GM12864 (cell line): ENCODE data around the gene FAM118A.

Experiments used
- DNase-seq: peaks from one replicate; pipeline ENCODE4 v3.0.0-alpha.2; 2011; ENCODE audit warnings: low read depth
- H3K4me3 ChIP-seq: 2 replicates; pipeline ENCODE4 v1.5.1; 2011; ENCODE audit warnings: mild to moderate bottlenecking, low read depth, low read length, control low read depth
- TF ChIP-seq, protein P1 (sequence below): IDR thresholded peaks from 2 replicates; pipeline ENCODE4 v1.5.1; 2011; ENCODE audit warnings: low read depth, mild to moderate bottlenecking, moderate library complexity, low read length, control low read depth, inconsistent platforms; ENCODE audit errors: missing control alignments

FAM118A gene

DNA sequence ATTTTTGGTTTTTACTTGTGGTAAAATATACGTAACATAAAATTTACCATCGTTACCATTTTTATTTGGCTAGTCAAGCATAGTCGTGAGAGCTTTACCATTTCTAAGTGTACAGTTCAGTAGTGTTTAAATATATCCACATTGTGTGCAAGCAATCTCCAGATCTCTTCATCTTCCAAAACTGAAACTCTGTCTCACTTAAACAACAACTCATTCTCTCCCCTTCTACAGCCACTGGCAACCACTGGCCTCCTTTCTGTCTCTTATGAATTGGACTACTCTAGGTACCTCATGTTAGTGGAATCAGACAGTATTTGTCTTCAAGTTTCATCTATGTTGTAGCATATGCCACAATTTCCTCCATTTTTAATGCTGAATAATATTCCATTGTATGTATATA lies 66.3 kb downstream of the FAM118A start:
- H3K4me3 ChIP-seq = no peak overlapping the region
- DNase-seq = peak; percentile 27
- TF ChIP-seq, protein P1, sequence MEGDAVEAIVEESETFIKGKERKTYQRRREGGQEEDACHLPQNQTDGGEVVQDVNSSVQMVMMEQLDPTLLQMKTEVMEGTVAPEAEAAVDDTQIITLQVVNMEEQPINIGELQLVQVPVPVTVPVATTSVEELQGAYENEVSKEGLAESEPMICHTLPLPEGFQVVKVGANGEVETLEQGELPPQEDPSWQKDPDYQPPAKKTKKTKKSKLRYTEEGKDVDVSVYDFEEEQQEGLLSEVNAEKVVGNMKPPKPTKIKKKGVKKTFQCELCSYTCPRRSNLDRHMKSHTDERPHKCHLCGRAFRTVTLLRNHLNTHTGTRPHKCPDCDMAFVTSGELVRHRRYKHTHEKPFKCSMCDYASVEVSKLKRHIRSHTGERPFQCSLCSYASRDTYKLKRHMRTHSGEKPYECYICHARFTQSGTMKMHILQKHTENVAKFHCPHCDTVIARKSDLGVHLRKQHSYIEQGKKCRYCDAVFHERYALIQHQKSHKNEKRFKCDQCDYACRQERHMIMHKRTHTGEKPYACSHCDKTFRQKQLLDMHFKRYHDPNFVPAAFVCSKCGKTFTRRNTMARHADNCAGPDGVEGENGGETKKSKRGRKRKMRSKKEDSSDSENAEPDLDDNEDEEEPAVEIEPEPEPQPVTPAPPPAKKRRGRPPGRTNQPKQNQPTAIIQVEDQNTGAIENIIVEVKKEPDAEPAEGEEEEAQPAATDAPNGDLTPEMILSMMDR = no peak

- no peak for DNase-seq
- H3K4me3 ChIP-seq = no peak overlapping the region
- TF ChIP-seq, protein P1 = no peak
These were observed 67.0 kb downstream of the FAM118A start for GRCh38 chr22:45376703-45377102.

- H3K4me3 ChIP-seq = no peak overlapping the region
- TF ChIP-seq, protein P1 = no peak
- DNase-seq = no peak
These were observed 71.6 kb downstream of the FAM118A start for GRCh38 chr22:45381348-45381747.

GRCh38 chr22:45389546-45389945 lies 79.8 kb downstream of the FAM118A start:
- DNase-seq = no peak
- H3K4me3 ChIP-seq = no peak overlapping the region
- TF ChIP-seq, protein P1 = no peak
